ENCODE measurements around the gene RPL27A.

DNA sequence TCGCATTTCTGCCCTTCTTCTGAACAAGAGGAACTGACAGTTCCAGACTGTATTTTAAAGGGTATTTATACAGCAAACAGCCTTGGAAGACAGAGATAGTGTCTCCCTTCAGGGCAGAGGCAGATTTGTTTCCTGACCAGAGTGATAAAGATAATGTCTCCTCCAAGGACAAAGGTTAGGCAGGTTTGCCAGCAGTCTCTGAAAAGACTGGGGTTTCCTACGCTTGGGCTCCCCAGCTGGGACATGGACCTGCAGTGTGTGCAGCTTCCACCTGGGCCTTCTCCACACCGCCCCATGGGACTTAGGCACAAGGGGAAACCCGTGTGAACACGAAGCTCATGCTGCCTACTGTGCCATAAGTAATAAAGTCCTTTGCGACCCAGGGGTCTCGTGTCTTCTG lies 42.1 kb downstream of the RPL27A start:
- TF ChIP-seq, protein P1, sequence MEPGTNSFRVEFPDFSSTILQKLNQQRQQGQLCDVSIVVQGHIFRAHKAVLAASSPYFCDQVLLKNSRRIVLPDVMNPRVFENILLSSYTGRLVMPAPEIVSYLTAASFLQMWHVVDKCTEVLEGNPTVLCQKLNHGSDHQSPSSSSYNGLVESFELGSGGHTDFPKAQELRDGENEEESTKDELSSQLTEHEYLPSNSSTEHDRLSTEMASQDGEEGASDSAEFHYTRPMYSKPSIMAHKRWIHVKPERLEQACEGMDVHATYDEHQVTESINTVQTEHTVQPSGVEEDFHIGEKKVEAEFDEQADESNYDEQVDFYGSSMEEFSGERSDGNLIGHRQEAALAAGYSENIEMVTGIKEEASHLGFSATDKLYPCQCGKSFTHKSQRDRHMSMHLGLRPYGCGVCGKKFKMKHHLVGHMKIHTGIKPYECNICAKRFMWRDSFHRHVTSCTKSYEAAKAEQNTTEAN (CRISPR knock-in tag; IDR thresholded peaks at IDR 0.05): no peak
- TF ChIP-seq, protein P2, sequence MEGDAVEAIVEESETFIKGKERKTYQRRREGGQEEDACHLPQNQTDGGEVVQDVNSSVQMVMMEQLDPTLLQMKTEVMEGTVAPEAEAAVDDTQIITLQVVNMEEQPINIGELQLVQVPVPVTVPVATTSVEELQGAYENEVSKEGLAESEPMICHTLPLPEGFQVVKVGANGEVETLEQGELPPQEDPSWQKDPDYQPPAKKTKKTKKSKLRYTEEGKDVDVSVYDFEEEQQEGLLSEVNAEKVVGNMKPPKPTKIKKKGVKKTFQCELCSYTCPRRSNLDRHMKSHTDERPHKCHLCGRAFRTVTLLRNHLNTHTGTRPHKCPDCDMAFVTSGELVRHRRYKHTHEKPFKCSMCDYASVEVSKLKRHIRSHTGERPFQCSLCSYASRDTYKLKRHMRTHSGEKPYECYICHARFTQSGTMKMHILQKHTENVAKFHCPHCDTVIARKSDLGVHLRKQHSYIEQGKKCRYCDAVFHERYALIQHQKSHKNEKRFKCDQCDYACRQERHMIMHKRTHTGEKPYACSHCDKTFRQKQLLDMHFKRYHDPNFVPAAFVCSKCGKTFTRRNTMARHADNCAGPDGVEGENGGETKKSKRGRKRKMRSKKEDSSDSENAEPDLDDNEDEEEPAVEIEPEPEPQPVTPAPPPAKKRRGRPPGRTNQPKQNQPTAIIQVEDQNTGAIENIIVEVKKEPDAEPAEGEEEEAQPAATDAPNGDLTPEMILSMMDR (IDR thresholded peaks at IDR 0.05): no peak
- TF ChIP-seq NR2C2 (CRISPR knock-in tag; IDR thresholded peaks at IDR 0.05): no peak
- TF ChIP-seq IRF2 (CRISPR knock-in tag; IDR thresholded peaks at IDR 0.05; ENCODE audit: borderline replicate concordance, low read depth): no peak
